ENCODE data around the gene PALLD. TPM values are rescaled to one million over a fixed set of nuclear protein-coding genes. Genes with fewer than 3 reads are reported as not detected.

PALLD gene
- total RNA-seq, 1 experiment from 2014 or later = 166 TPM

DNA sequence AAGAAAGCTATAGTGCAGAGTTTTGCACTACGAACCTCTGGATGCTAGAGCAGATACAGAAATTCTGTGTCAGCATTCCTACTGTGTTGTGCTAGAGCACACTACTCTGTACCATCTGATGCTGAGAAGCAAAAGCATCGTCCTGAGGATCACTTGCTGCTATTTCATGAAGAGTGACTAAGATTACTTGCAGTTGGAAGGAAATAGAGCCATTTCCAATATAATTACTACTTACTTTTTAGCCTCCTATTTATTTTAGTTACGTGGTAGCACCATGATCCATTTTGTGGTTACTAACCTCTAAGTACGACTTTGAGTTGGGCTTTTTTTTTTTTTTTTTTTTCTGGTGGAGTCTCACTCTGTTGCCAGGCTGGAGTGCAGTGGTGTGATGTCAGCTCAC, 226.7 kb downstream of the PALLD start:
- H3K4me2 ChIP-seq (ENCODE audit: low read length) = no peak overlapping the region
- ChIA-PET POLR2A (no interaction called here), CTCF (no interaction called here), RAD21 (ENCODE audit: low non-redundant PET in 1 of 2, low total read pairs in 2 of 2, uncharacterized antibody in 2 of 2, unreplicated experiment in 2 of 2) (no interaction called here)
- no peak overlapping the region for H3K4me3 ChIP-seq (replicated peaks in 1 of 2; ENCODE audit: low read depth in 1 of 2, low read length in 2 of 2)
- no peak for ATAC-seq
- intact Hi-C loops (cut with micrococcal nuclease) = no loop called here
- DNase-seq (ENCODE audit: low read depth, low spot score) = no peak
- H4K20me1 ChIP-seq (ENCODE audit: insufficient read depth) = no peaks in the 10 kb centered on the region
- no peak overlapping the region for H2AFZ ChIP-seq (ENCODE audit: low read depth, low read length, poor library complexity, severe bottlenecking)
- 0 out of 4 replicates have a peak, but pooled peaks cover 0 to 2% of the 10 kb centered on the region in 2 experiments for H3K36me3 ChIP-seq (ENCODE audit: control insufficient read depth in 1 of 2, insufficient read depth in 2 of 2, low read length in 2 of 2)
- H3K9me2 ChIP-seq (ENCODE audit: insufficient read depth) = no peaks in the 10 kb centered on the region
- no peak overlapping the region for H3K27ac ChIP-seq (ENCODE audit: low read depth, low read length)
- TF ChIP-seq TCF7L2 (IDR thresholded peaks at IDR 0.05; ENCODE audit: borderline replicate concordance, extremely low read depth, insufficient read depth, insufficient read length) (no peak), FOSL1 (IDR thresholded peaks at IDR 0.05; ENCODE audit: low read depth) (no peak), ZNF274 (IDR thresholded peaks at IDR 0.05; ENCODE audit: low read depth, low read length) (no peak), SIN3A (IDR thresholded peaks at IDR 0.05; ENCODE audit: low read depth) (no peak), YY1 (IDR thresholded peaks at IDR 0.05; ENCODE audit: extremely low read depth, insufficient replicate concordance, low read depth, low read length) (no peak), CBX3 (IDR thresholded peaks at IDR 0.05; ENCODE audit: low read depth) (no peak), SRF (IDR thresholded peaks at IDR 0.05; ENCODE audit: low read depth) (no peak), CEBPB (IDR thresholded peaks at IDR 0.05; ENCODE audit: low read depth) (no peak), SP1 (IDR thresholded peaks at IDR 0.05; ENCODE audit: low read depth) (no peak), EZH2 (IDR thresholded peaks at IDR 0.05) (no peak), JUND (IDR thresholded peaks at IDR 0.05) (no peak), EZH2phosphoT487 (IDR thresholded peaks at IDR 0.05; ENCODE audit: borderline replicate concordance) (no peak), RAD21 (IDR thresholded peaks at IDR 0.05; ENCODE audit: low read depth) (no peak), ELF1 (IDR thresholded peaks at IDR 0.05; ENCODE audit: borderline replicate concordance, low read depth) (no peak), POLR2AphosphoS5 (IDR thresholded peaks at IDR 0.05; ENCODE audit: low read depth, low read length) (no peak)
- TF ChIP-seq, protein P1, sequence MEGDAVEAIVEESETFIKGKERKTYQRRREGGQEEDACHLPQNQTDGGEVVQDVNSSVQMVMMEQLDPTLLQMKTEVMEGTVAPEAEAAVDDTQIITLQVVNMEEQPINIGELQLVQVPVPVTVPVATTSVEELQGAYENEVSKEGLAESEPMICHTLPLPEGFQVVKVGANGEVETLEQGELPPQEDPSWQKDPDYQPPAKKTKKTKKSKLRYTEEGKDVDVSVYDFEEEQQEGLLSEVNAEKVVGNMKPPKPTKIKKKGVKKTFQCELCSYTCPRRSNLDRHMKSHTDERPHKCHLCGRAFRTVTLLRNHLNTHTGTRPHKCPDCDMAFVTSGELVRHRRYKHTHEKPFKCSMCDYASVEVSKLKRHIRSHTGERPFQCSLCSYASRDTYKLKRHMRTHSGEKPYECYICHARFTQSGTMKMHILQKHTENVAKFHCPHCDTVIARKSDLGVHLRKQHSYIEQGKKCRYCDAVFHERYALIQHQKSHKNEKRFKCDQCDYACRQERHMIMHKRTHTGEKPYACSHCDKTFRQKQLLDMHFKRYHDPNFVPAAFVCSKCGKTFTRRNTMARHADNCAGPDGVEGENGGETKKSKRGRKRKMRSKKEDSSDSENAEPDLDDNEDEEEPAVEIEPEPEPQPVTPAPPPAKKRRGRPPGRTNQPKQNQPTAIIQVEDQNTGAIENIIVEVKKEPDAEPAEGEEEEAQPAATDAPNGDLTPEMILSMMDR (IDR thresholded peaks at IDR 0.05 in 2 of 3, conservative IDR thresholded peaks at IDR 0.05 in 1 of 3; ENCODE audit: borderline replicate concordance in 1 of 3, insufficient read depth in 1 of 3, low read depth in 2 of 3, low read length in 2 of 3) = no peak
- TF ChIP-seq, protein P2, sequence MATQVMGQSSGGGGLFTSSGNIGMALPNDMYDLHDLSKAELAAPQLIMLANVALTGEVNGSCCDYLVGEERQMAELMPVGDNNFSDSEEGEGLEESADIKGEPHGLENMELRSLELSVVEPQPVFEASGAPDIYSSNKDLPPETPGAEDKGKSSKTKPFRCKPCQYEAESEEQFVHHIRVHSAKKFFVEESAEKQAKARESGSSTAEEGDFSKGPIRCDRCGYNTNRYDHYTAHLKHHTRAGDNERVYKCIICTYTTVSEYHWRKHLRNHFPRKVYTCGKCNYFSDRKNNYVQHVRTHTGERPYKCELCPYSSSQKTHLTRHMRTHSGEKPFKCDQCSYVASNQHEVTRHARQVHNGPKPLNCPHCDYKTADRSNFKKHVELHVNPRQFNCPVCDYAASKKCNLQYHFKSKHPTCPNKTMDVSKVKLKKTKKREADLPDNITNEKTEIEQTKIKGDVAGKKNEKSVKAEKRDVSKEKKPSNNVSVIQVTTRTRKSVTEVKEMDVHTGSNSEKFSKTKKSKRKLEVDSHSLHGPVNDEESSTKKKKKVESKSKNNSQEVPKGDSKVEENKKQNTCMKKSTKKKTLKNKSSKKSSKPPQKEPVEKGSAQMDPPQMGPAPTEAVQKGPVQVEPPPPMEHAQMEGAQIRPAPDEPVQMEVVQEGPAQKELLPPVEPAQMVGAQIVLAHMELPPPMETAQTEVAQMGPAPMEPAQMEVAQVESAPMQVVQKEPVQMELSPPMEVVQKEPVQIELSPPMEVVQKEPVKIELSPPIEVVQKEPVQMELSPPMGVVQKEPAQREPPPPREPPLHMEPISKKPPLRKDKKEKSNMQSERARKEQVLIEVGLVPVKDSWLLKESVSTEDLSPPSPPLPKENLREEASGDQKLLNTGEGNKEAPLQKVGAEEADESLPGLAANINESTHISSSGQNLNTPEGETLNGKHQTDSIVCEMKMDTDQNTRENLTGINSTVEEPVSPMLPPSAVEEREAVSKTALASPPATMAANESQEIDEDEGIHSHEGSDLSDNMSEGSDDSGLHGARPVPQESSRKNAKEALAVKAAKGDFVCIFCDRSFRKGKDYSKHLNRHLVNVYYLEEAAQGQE (IDR thresholded peaks at IDR 0.05; ENCODE audit: low read depth) = no peak
- no peaks in the 10 kb centered on the region for H3K27me3 ChIP-seq (ENCODE audit: insufficient read depth, low read length)
- no TSS peak for BruUV-seq (replicated peaks)
- H3K4me1 ChIP-seq (ENCODE audit: control insufficient read depth in 1 of 2, insufficient read depth in 2 of 2, low read length in 2 of 2) = no peaks in the 10 kb centered on the region
- H3K79me2 ChIP-seq (ENCODE audit: insufficient read depth, low read length) = no peaks in the 10 kb centered on the region
- no peak overlapping the region for H3K9ac ChIP-seq (ENCODE audit: low read length)
- H3K9me3 ChIP-seq (ENCODE audit: control insufficient read depth in 1 of 2, insufficient read depth in 1 of 2, low read depth in 1 of 2, low read length in 2 of 2) = no peaks in the 10 kb centered on the region
